ENCODE data around the gene CRIM1. TPM values are rescaled to one million over a fixed set of nuclear protein-coding genes. Genes with fewer than 3 reads are reported as not detected.
A peak's percentile ranks its signal among the peaks of the same experiment; 100 is the strongest.

CRIM1 gene
- polyA plus RNA-seq, 4 donors, result 85.0 to 97.7 (median 90.4) TPM

- no peak for DNase-seq (ENCODE audit: low read depth in 4 of 4, low spot score in 2 of 4)
These were observed 185.6 kb downstream of the CRIM1 start for GRCh38 chr2:36540986-36541754.

- no peak for DNase-seq (ENCODE audit: low read depth in 4 of 4, low spot score in 2 of 4)
These were observed 186.5 kb downstream of the CRIM1 start for GRCh38 chr2:36541891-36542595.

- DNase-seq (ENCODE audit: low read depth in 4 of 4, low spot score in 2 of 4), result no peak
These were observed 189.2 kb downstream of the CRIM1 start for GRCh38 chr2:36544638-36545338.

GRCh38 chr2:36545871-36546416 lies 190.4 kb downstream of the CRIM1 start:
- no peak for DNase-seq (ENCODE audit: low read depth in 4 of 4, low spot score in 2 of 4)

GRCh38 chr2:36547906-36548305 lies 192.3 kb downstream of the CRIM1 start:
- DNase-seq (ENCODE audit: low read depth in 4 of 4, low spot score in 2 of 4), result no peak

- DNase-seq (ENCODE audit: low read depth in 4 of 4, low spot score in 2 of 4), result peak in 3 of 4 donors; percentile 34 to 53 (median 45)
These were observed 193.6 kb downstream of the CRIM1 start for GRCh38 chr2:36549165-36549574.

- DNase-seq (ENCODE audit: low read depth in 4 of 4, low spot score in 2 of 4), result no peak
These were observed 194.4 kb downstream of the CRIM1 start for GRCh38 chr2:36550006-36550405.

GRCh38 chr2:36553683-36554082 lies 198.1 kb downstream of the CRIM1 start:
- no peak for DNase-seq (ENCODE audit: low read depth in 4 of 4, low spot score in 2 of 4)

GRCh38 chr2:36554531-36554930 lies 199.0 kb downstream of the CRIM1 start:
- DNase-seq (ENCODE audit: low read depth in 4 of 4, low spot score in 2 of 4), result no peak

GRCh38 chr2:36555789-36556188 lies 200.2 kb downstream of the CRIM1 start:
- no peak for DNase-seq (ENCODE audit: low read depth in 4 of 4, low spot score in 2 of 4)

- DNase-seq (ENCODE audit: low read depth in 4 of 4, low spot score in 2 of 4), result no peak
These were observed 201.3 kb downstream of the CRIM1 start for GRCh38 chr2:36556842-36557241.

- DNase-seq (ENCODE audit: low read depth in 4 of 4, low spot score in 2 of 4), result no peak
These were observed 203.8 kb downstream of the CRIM1 start for GRCh38 chr2:36559221-36559942.

- DNase-seq (ENCODE audit: low read depth in 4 of 4, low spot score in 2 of 4), result no peak
These were observed 205.1 kb downstream of the CRIM1 start for GRCh38 chr2:36560726-36561125.

- DNase-seq (ENCODE audit: low read depth in 4 of 4, low spot score in 2 of 4), result no peak
These were observed 205.8 kb downstream of the CRIM1 start for GRCh38 chr2:36561237-36561944.

GRCh38 chr2:36562240-36562639 lies 206.7 kb downstream of the CRIM1 start:
- DNase-seq (ENCODE audit: low read depth in 4 of 4, low spot score in 2 of 4), result no peak

GRCh38 chr2:36562973-36563532 lies 207.5 kb downstream of the CRIM1 start:
- DNase-seq (ENCODE audit: low read depth in 4 of 4, low spot score in 2 of 4), result no peak

- no peak for DNase-seq (ENCODE audit: low read depth in 4 of 4, low spot score in 2 of 4)
These were observed 208.9 kb downstream of the CRIM1 start for GRCh38 chr2:36564377-36564930.

GRCh38 chr2:36565712-36566111 lies 210.1 kb downstream of the CRIM1 start:
- DNase-seq (ENCODE audit: low read depth in 4 of 4, low spot score in 2 of 4), result no peak

- DNase-seq (ENCODE audit: low read depth in 4 of 4, low spot score in 2 of 4), result no peak
These were observed 211.3 kb downstream of the CRIM1 start for GRCh38 chr2:36566887-36567286.

All from left renal cortex interstitium (tissue), 4 donors.